ENCODE data around the gene CENPX.
A peak's percentile ranks its signal among the peaks of the same experiment; 100 is the strongest.

The CENPX gene

GRCh38 chr17:82022310-82022980, at the start of gene CENPX:
Gene CENPX (minus strand): TSS chr17:82022878. CDS start chr17:82022861, 17 bp downstream.
- DNase-seq: no peak

GRCh38 chr17:82070611-82071010, 47.9 kb upstream of the CENPX start:
- no peak for DNase-seq

DNA sequence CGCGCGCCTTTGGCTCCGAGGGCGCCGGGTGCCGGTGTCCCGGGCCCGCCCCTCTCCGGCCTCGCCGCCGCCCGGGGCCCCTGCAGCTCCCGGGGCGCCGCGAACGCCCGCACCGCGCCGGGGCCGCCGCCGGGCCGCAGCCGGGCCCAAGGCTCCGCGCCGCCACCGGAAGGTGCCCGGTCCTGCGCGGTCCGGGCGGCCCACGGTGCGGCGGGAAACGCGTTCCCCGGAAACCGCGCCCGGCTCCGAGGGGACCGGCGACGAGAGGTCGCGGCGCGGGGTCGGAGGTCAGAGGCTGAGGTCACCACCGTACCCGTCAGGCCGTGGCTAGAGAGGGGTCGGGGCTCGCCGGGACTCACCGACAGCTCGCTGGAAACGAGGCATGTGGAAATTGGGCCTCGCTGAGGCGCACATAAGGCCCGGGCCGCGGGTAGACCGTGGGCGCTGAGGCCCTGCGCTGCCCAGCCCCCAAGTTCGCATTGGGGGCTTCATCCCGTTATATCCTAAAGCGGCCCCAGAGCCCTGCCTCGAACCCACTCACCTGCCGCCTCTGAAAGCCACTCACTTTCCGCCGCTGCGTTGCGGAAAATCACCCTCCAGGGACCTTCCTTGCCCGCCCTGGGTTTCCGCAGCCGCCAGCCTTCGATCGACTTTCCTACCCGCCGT, 43.1 kb upstream of the CENPX start, which contains the start of gene DUS1L:
Gene DUS1L (minus strand): TSS at position 167 of the 666 bp plus-strand sequence. CDS start 745 bp downstream, outside the sequence.
- DNase-seq: peak; percentile 71

DNA sequence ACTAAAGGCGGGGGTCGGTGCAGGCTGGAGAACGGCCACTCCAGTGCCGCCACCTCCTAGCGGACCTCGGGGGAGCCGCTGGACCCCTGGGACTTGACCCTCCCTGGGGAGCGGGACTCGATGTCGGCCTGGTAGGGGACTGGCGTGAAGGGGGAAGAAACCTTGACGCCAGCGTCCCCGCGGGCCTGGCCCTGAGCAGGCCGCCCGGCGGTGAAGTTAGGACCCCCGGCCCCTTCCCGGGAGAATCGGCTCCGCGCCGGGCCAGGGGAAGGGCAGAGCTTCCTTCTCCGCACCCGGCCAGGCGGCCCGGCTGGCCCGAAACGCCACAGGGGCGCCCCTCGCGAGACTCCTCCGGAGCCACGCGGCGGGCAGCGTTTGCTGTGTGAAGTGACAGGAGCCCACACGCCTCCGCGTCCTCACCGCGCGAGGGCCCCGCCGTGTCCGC, 42.5 kb upstream of the CENPX start:
- no peak for DNase-seq

- no peak for DNase-seq
Observed at GRCh38 chr17:82064433-82065192, 41.9 kb upstream of the CENPX start.

GRCh38 chr17:82063424-82064415, 41.0 kb upstream of the CENPX start:
- DNase-seq: no peak

DNA sequence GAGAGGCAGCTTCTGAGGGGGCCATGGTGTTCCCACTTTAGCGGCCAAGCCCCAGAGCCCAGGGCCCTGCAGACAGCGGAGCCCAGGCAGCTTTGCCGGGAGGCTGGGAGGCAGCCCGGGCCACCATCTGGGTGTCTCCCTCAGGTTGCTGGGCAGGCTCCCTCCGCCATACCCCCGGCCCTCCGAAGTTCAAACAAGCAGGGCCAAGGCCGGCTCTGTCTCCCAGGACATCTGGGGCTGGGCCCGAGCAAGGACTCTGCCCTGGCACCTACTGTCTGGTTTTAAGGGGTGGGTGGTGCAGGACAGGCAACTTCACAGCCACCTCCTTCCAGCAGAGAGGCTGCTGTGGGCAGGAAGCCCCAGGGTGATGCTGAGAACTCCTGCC, 40.3 kb upstream of the CENPX start:
- no peak for DNase-seq

- no peak for DNase-seq
Observed at GRCh38 chr17:82062076-82062983, 39.7 kb upstream of the CENPX start.

DNA sequence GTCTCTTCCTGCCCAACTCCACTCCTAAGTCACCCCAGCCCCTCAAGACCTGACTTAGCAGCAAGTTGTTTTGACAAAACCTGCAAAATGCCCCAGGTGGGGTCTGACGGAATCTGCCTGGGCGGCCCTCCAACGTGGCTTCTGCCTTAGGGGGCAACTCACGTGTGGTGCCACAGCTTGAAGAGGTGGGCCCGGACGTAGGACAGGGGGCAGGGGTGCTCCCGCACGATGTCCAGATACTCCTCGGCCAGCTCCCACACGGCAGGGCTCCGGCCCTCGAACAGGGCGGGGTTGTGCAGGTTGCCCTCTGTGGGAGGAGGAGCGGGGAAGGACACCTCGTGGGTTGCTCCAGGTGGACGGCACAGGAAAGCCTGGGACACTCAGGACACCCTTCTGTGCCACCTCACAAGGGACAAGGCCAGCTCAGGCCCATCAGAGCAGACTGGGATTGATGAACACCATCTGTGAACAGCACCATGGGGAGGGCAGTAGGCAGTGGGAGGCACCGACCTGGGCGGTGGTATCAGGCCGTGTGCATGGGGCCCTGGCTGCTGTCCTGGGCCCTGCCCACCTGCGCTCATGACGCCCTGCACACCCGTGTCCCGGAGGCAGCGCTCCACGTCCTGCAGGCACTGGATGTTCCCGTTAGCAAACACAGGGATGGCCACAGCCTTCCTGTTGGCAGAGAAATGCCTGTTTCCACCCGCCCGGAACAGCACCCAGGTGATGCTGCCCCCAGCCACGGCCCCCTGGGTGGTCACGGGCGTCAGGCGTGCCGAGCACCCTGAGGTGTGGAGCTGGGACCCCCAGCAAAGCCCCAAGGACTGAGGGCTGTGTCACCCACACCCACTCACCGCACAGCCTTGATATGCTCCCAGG, 38.6 kb upstream of the CENPX start:
- no peak for DNase-seq

DNA sequence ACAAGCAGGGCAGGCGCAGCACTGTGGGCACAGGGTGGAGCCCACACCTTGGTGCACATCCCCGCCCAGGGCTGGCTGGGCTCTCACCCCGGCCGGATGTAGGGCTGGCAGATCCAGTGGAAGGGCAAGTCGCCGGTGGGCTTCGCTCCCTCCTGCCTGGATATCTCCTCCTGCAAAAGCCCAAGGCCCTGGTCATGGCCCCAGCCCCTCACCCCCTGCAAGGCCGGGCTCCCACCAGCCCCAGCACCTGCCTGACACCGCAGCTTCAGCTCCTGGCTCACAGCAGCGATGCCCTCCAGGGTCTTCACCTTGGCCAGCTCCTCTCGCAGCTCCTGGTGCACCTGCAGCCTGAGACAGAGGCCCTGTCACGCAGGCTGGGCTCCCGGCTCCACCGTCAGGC, 37.9 kb upstream of the CENPX start:
- no peak for DNase-seq

DNA sequence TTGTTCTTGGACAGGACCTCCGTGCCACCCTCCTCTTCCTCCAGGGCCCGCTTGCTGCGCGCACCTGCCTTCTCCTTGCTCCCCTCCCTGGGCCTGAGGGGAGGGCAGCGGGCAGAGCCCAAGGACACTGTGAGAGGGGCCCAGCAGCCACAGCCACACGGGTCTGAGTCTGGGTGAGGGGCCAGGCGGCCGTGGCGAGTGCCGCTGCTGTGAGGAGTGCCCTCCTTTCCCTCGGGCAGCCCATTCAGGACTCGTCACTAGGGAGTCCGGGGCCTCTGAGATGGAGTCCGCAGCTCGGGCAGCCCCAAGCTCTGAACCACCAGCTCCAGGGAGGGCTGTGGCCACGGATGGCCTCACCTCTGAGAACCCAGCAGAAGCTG, 37.3 kb upstream of the CENPX start:
- DNase-seq: no peak

- no peak for DNase-seq
Observed at GRCh38 chr17:82059272-82060000, 36.8 kb upstream of the CENPX start.

DNA sequence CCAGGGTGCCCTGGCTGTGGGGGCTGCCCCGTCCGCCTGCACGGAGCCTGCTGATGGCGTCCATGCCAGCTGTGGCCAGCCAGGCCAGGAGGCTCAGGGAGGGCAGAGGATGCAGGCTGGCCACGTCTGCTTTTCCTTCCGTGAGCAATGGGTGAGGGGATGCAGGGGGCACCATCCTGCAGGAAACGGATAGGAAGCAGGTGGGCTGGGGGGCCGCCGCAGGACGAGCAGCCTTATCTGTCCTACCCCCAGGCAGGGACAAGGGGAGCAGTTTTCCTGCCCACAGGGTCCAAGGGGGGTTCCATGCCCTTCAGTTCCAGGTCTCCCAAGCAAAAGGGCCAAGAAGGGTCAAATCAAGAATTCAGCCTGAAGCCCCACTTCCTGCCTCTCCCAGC, 36.2 kb upstream of the CENPX start:
- no peak for DNase-seq

- no peak for DNase-seq
Observed at GRCh38 chr17:82058230-82058854, 35.7 kb upstream of the CENPX start.

DNA sequence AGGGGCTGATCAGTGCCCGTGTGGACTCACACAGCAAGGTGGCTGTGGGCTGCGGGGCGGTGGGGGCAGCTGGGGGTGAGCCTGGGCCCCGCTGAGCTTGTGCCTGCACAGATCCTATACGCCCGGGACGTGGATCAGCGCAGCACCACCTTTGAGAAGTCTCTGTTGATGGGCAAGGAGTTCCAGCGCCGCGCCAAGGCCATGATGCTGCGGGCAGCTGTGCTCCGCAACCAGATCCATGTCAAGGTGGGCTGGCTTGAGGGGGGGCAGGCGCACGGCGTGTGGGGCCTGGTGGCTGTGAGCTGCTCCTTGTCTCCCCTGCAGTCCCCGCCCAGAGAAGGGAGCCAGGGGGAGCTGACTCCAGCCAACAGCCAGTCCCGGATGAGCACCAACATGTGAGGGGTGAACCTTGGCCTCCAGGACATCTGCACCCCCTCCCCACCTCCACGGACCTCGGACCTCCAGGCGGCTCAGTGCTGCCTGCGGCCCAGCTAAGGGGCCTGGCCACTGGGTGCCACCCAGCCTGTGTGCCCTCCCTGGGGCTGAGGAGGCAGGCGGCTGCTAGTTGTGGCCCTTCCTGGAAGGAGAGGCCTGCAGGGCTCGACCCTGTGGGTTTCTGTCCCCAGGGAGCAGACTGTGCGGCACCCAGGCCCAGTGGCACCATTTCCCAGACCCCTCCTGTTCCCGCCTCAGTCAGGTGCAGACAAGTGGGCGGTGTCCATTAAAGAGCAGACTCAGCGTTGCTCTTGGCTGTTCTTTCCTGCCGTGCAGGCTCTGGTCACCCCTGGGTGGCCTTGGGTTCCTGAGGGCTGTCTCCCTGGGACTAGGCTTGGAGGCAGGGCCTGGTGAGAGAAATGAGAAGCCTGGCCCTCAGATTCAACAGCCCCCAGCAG, 34.3 kb upstream of the CENPX start:
- no peak for DNase-seq

GRCh38 chr17:82055965-82056728, 33.5 kb upstream of the CENPX start:
- no peak for DNase-seq

Measured in activated CD4-positive, alpha-beta T cell treated with anti-CD3 and anti-CD28 coated beads, Interleukin-2, amount 50 U/mL, for 16 hours (primary cell).